WTC11 (cell line): ENCODE measurements around the gene CCDC71L. TPM values are rescaled to one million over a fixed set of nuclear protein-coding genes. Genes with fewer than 3 reads are reported as not detected.

ENCODE experiments used
- ATAC-seq: fragments of 200-7000 bp; cut with Tn5 transposase; 2 replicates; pipeline ENCODE4 v1.10.0; 2021; ENCODE audit warnings: mild to moderate bottlenecking, moderate library complexity
- CTCF ChIA-PET: fragments of 300-600 bp; sonication (Branson Sonifier 250); formaldehyde crosslinking; loops from one replicate; lab custom pipeline; 2021; ENCODE audit warnings: antibody characterized with exemption; lab: Charles Lee
- POLR2A ChIA-PET: fragments of 350-600 bp; sonication (Branson Sonifier 250); formaldehyde crosslinking; loops from one replicate; lab custom pipeline; 2021; ENCODE audit warnings: antibody characterized with exemption; lab: Charles Lee
- DNase-seq: peaks from one replicate; pipeline ENCODE4 v3.0.0; 2021; ENCODE audit warnings: low spot score
- H3K27ac Mint-ChIP-seq: 2 replicates; pipeline ENCODE4 v1.8.0; 2021; ENCODE audit warnings: mixed read lengths
- H3K27me3 Mint-ChIP-seq: 2 replicates; pipeline ENCODE4 v1.8.0; 2021; ENCODE audit warnings: low read depth, mild to moderate bottlenecking, moderate library complexity, mixed read lengths
- H3K36me3 Mint-ChIP-seq: 2 replicates; pipeline ENCODE4 v1.8.0; 2021; ENCODE audit warnings: mixed read lengths
- H3K4me1 Mint-ChIP-seq: 2 replicates; pipeline ENCODE4 v1.8.0; 2022; ENCODE audit warnings: mixed read lengths
- H3K4me3 Mint-ChIP-seq: 2 replicates; pipeline ENCODE4 v1.8.0; 2021; ENCODE audit warnings: mild to moderate bottlenecking, moderate library complexity, mixed read lengths
- H3K9me3 Mint-ChIP-seq: 2 replicates; pipeline ENCODE4 v1.8.0; 2021; ENCODE audit warnings: mixed read lengths
- ARID4B ChIP-seq: sonication (generic); formaldehyde crosslinking; IDR thresholded peaks from 2 replicates; pipeline ENCODE4 v1.8.0; 2023; ENCODE audit warnings: missing genetic modification reagents, mild to moderate bottlenecking, borderline replicate concordance
- ATF1 ChIP-seq: sonication (generic); formaldehyde crosslinking; IDR thresholded peaks from 2 replicates; pipeline ENCODE4 v1.8.1; 2023; ENCODE audit warnings: mild to moderate bottlenecking, moderate library complexity, missing genetic modification reagents
- CREM ChIP-seq: sonication (generic); formaldehyde crosslinking; IDR thresholded peaks from 2 replicates; pipeline ENCODE4 v1.8.1; 2022; ENCODE audit warnings: mild to moderate bottlenecking, missing genetic modification reagents, moderate library complexity
- ELF4 ChIP-seq: sonication (generic); formaldehyde crosslinking; IDR thresholded peaks from 2 replicates; pipeline ENCODE4 v1.8.1; 2022; ENCODE audit warnings: low read depth, mild to moderate bottlenecking, moderate library complexity, missing genetic modification reagents
- EMX1 ChIP-seq: fragments of 250-450 bp; sonication (Bioruptor Pico); IDR thresholded peaks from 2 replicates; pipeline ENCODE4 v1.8.0; 2021; ENCODE audit warnings: mild to moderate bottlenecking
- ETV6 ChIP-seq: sonication (generic); formaldehyde crosslinking; IDR thresholded peaks from 2 replicates; pipeline ENCODE4 v1.8.1; 2022; ENCODE audit warnings: mild to moderate bottlenecking, missing genetic modification reagents
- GABPB1 ChIP-seq: sonication (generic); formaldehyde crosslinking; IDR thresholded peaks from 2 replicates; pipeline ENCODE4 v1.8.1; 2023; ENCODE audit warnings: mild to moderate bottlenecking, missing genetic modification reagents
- JAZF1 ChIP-seq: fragments of 250-450 bp; sonication (Bioruptor Pico); IDR thresholded peaks from 2 replicates; pipeline ENCODE4 v1.9.0; 2021; ENCODE audit warnings: moderate library complexity, mild to moderate bottlenecking, inconsistent platforms
- PRRX2 ChIP-seq: fragments of 250-450 bp; sonication (Bioruptor Pico); IDR thresholded peaks from 2 replicates; pipeline ENCODE4 v1.8.0; 2021; ENCODE audit warnings: mild to moderate bottlenecking
- SMAD3 ChIP-seq: sonication (generic); formaldehyde crosslinking; IDR thresholded peaks from 2 replicates; pipeline ENCODE4 v1.8.0; 2022; ENCODE audit warnings: missing genetic modification reagents, mild to moderate bottlenecking, borderline replicate concordance
- SOX15 ChIP-seq: fragments of 250-450 bp; sonication (Bioruptor Pico); IDR thresholded peaks from 2 replicates; pipeline ENCODE4 v1.9.0; 2021; ENCODE audit warnings: mild to moderate bottlenecking
- SP1 ChIP-seq: sonication (generic); formaldehyde crosslinking; conservative IDR thresholded peaks from 2 replicates; pipeline ENCODE4 v1.8.1; 2022; ENCODE audit warnings: missing genetic modification reagents
- TEAD1 ChIP-seq: sonication (generic); formaldehyde crosslinking; IDR thresholded peaks from 2 replicates; pipeline ENCODE4 v1.8.0; 2022; ENCODE audit warnings: mild to moderate bottlenecking, missing genetic modification reagents
- ZNF219 ChIP-seq: sonication (generic); formaldehyde crosslinking; IDR thresholded peaks from 2 replicates; pipeline ENCODE4 v1.8.0; 2023; ENCODE audit warnings: missing genetic modification reagents, mild to moderate bottlenecking, borderline replicate concordance
- ZNF317 ChIP-seq: sonication (generic); formaldehyde crosslinking; IDR thresholded peaks from 2 replicates; pipeline ENCODE4 v1.8.1; 2023; ENCODE audit warnings: low read depth, mild to moderate bottlenecking, moderate library complexity, missing genetic modification reagents, borderline replicate concordance
- ZNF396 ChIP-seq: fragments of 250-450 bp; sonication (Bioruptor Pico); IDR thresholded peaks from 2 replicates; pipeline ENCODE4 v1.8.0; 2021; ENCODE audit warnings: mild to moderate bottlenecking, moderate library complexity, borderline replicate concordance
- ZNF416 ChIP-seq: fragments of 250-450 bp; sonication (Bioruptor Pico); IDR thresholded peaks from 2 replicates; pipeline ENCODE4 v1.9.0; 2021; ENCODE audit warnings: mild to moderate bottlenecking, inconsistent platforms
- total RNA-seq: library from RNA; stranded (reverse); gene quantifications from 3 replicates; pipeline ENCODE4 v1.2.3, GENCODE V29; 2021
- TF ChIP-seq, protein P1 (sequence below): fragments of 250-450 bp; sonication (Bioruptor Pico); conservative IDR thresholded peaks from 2 replicates; pipeline ENCODE4 v1.9.0; 2021; ENCODE audit warnings: mild to moderate bottlenecking
- TF ChIP-seq, protein P2 (sequence below): fragments of 250-450 bp; sonication (Bioruptor Pico); IDR thresholded peaks from 2 replicates; pipeline ENCODE4 v2.1.2; 2022; ENCODE audit warnings: mild to moderate bottlenecking, moderate library complexity
- TF ChIP-seq, protein P3 (sequence below): sonication (generic); formaldehyde crosslinking; IDR thresholded peaks from 2 replicates; pipeline ENCODE4 v1.8.1; 2022; ENCODE audit warnings: low read depth, missing genetic modification reagents, borderline replicate concordance
- TF ChIP-seq, protein P4 (sequence below): sonication (generic); formaldehyde crosslinking; IDR thresholded peaks from 2 replicates; pipeline ENCODE4 v1.8.1; 2022; ENCODE audit warnings: low read depth, mild to moderate bottlenecking, moderate library complexity, missing genetic modification reagents, borderline replicate concordance

CCDC71L gene
- total RNA-seq, 1 experiment from 2014 or later, result 21.5 TPM

DNA sequence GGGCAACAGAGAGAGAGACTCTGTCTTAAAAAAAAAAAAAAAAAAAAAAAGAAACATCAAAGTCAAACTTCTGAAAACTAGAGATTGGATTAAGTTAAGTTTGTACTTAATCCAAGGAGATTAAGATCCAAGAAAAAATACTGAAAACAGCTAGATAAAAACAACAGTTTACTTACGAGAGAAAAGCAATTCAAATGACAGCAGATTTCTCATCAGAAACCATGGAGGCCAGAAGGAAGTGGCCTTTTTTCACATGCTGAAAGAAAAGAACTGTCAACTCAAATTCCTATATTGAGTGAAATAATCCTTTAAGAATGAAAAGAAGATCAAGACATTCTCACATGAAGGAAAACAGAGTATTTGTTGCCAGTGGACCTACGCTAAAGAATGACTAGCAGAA is 5.4 kb upstream of the CCDC71L start:
- CTCF ChIA-PET, result no interaction called here
- no peak for ATAC-seq
- H3K4me3 Mint-ChIP-seq, result no peak overlapping the region
- H3K27ac Mint-ChIP-seq, result no peak overlapping the region
- no peaks in the 10 kb centered on the region for H3K9me3 Mint-ChIP-seq
- H3K27me3 Mint-ChIP-seq, result no peaks in the 10 kb centered on the region
- POLR2A ChIA-PET, result no interaction called here
- no peaks in the 10 kb centered on the region for H3K36me3 Mint-ChIP-seq
- H3K4me1 Mint-ChIP-seq, result no peaks in the 10 kb centered on the region
- no peak for DNase-seq
- TF ChIP-seq ETV6, result no peak
- no peak for TF ChIP-seq ELF4
- no peak for TF ChIP-seq GABPB1 (CRISPR knock-in tag)
- TF ChIP-seq ZNF396, result no peak
- no peak for TF ChIP-seq ZNF416 (CRISPR knock-in tag)
- TF ChIP-seq ZNF317, result peak; percentile 45; the same call in 1 of the 2 replicates

- Mint-ChIP-seq H3K27me3 (no peaks in the 10 kb centered on the region), H3K27ac (no peak overlapping the region), H3K4me1 (peaks cover 3% of the 10 kb centered on the region), H3K9me3 (no peaks in the 10 kb centered on the region), H3K4me3 (no peak overlapping the region), H3K36me3 (no peaks in the 10 kb centered on the region)
- CTCF ChIA-PET, result no interaction called here
- POLR2A ChIA-PET, result no interaction called here
- ATAC-seq, result no peak
- DNase-seq, result no peak
- TF ChIP-seq JAZF1 (CRISPR knock-in tag) (no peak), SOX15 (CRISPR knock-in tag) (no peak), TEAD1 (CRISPR knock-in tag) (no peak), ZNF219 (CRISPR knock-in tag) (no peak), ZNF396 (no peak), EMX1 (CRISPR knock-in tag) (no peak), GABPB1 (CRISPR knock-in tag) (no peak), ATF1 (CRISPR knock-in tag) (no peak)
- TF ChIP-seq, protein P1, sequence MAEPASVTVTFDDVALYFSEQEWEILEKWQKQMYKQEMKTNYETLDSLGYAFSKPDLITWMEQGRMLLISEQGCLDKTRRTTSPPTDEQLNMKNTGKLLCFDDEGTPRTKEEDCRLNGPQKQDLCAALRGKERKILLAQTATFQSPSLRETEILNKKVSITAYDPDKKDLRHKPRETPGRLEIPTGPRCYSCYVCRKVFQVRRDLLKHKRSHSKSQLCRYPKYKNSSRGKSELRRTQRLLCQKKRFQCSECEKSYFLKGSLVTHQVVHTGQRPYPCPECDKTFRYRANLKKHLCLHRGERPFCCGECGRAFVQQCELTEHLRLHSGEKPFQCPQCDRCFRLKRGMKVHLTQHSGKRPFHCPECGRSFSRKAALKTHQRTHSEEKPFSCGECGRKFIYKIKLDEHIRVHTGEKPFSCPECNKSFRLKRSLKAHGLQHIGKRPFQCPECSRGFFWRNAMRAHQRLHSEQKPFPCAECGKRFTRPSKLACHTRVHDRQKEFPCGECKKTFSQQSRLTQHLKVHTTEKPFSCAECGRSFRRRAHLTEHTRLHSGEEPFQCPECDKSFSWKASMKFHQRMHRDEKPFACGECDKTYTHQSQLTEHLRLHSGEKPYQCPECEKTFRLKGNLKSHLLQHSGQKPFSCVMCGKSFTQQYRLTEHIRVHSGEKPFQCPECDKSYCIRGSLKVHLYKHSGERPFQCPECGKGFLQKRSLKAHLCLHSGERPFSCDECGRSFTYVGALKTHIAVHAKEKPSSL (CRISPR knock-in tag), result no peak
- TF ChIP-seq, protein P2, sequence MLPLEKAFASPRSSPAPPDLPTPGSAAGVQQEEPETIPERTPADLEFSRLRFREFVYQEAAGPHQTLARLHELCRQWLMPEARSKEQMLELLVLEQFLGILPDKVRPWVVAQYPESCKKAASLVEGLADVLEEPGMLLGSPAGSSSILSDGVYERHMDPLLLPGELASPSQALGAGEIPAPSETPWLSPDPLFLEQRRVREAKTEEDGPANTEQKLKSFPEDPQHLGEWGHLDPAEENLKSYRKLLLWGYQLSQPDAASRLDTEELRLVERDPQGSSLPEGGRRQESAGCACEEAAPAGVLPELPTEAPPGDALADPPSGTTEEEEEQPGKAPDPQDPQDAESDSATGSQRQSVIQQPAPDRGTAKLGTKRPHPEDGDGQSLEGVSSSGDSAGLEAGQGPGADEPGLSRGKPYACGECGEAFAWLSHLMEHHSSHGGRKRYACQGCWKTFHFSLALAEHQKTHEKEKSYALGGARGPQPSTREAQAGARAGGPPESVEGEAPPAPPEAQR (CRISPR knock-in tag), result no peak
- TF ChIP-seq, protein P3, sequence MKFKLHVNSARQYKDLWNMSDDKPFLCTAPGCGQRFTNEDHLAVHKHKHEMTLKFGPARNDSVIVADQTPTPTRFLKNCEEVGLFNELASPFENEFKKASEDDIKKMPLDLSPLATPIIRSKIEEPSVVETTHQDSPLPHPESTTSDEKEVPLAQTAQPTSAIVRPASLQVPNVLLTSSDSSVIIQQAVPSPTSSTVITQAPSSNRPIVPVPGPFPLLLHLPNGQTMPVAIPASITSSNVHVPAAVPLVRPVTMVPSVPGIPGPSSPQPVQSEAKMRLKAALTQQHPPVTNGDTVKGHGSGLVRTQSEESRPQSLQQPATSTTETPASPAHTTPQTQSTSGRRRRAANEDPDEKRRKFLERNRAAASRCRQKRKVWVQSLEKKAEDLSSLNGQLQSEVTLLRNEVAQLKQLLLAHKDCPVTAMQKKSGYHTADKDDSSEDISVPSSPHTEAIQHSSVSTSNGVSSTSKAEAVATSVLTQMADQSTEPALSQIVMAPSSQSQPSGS (CRISPR knock-in tag), result no peak
Measured at GRCh38 chr7:106664343-106664742, 3.4 kb upstream of the CCDC71L start.

GRCh38 chr7:106659963-106660861 is 746 bp downstream of the CCDC71L start:
- CTCF ChIA-PET, result interaction anchor here (0.5 to 4.3 kb wide), 16 partner anchors 76 to 1517 kb away, joined by 3 to 28 read pairs (median 4); partner anchors contain the start of genes HBP1 and NAMPT
- peak; percentile 76 for ATAC-seq
- TF ChIP-seq SMAD3, result no peak
- TF ChIP-seq SP1 (CRISPR knock-in tag), result peak; percentile 4; the same call in 1 of the 2 replicates
- TF ChIP-seq CREM (CRISPR knock-in tag), result no peak
- peak; percentile 59; the same call in 1 of the 2 replicates for TF ChIP-seq TEAD1 (CRISPR knock-in tag)
- TF ChIP-seq PRRX2, result no peak
- TF ChIP-seq ARID4B, result peak; percentile 68
- TF ChIP-seq, protein P4, sequence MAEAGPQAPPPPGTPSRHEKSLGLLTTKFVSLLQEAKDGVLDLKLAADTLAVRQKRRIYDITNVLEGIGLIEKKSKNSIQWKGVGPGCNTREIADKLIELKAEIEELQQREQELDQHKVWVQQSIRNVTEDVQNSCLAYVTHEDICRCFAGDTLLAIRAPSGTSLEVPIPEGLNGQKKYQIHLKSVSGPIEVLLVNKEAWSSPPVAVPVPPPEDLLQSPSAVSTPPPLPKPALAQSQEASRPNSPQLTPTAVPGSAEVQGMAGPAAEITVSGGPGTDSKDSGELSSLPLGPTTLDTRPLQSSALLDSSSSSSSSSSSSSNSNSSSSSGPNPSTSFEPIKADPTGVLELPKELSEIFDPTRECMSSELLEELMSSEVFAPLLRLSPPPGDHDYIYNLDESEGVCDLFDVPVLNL (CRISPR knock-in tag), result no peak
- peak; percentile 77; the same call in 1 of the 2 replicates for TF ChIP-seq ELF4

More at GRCh38 chr7:106659963-106660861, 746 bp downstream of the CCDC71L start:
- peaks cover 16% of the 10 kb centered on the region for H3K4me1 Mint-ChIP-seq
- peak overlapping the region; percentile 86 for H3K4me3 Mint-ChIP-seq
- H3K36me3 Mint-ChIP-seq, result no peaks in the 10 kb centered on the region
- no peaks in the 10 kb centered on the region for H3K27me3 Mint-ChIP-seq
- POLR2A ChIA-PET, result interaction anchor here (1.3 kb wide), 3 partner anchors 118 to 483 kb away, joined by 4 to 6 read pairs (median 4); partner anchors contain the start of gene NAMPT
- peak; percentile 91 for DNase-seq
- no peak overlapping the region for H3K27ac Mint-ChIP-seq
- no peaks in the 10 kb centered on the region for H3K9me3 Mint-ChIP-seq
